Frontal cortex (tissue), 4 donors: ENCODE results near the gene PHACTR3. TPM values are rescaled to one million over a fixed set of nuclear protein-coding genes. Genes with fewer than 3 reads are reported as not detected.

Experiments used
- DNase-seq, 2 donors: peaks; one replicate each; pipeline ENCODE4 v3.0.0; 2012; ENCODE audit warnings: low spot score in 2 of 2
- FAIRE-seq: peaks from 2 replicates; lab custom pipeline; 2012; peaks lifted over from hg19 to GRCh38; lab: Jason Lieb, UNC
- total RNA-seq: library from RNA; depleted of rRNA; stranded (reverse); fragments of >200 nt; gene quantifications from one replicate; pipeline ENCODE4 v1.2.3, GENCODE V29; 2014
- donor health status: control.
- donor health status: control.
- donor health status: control.

The PHACTR3 gene
- total RNA-seq, 1 donor from 2014 or later, result 40.8 TPM

DNA sequence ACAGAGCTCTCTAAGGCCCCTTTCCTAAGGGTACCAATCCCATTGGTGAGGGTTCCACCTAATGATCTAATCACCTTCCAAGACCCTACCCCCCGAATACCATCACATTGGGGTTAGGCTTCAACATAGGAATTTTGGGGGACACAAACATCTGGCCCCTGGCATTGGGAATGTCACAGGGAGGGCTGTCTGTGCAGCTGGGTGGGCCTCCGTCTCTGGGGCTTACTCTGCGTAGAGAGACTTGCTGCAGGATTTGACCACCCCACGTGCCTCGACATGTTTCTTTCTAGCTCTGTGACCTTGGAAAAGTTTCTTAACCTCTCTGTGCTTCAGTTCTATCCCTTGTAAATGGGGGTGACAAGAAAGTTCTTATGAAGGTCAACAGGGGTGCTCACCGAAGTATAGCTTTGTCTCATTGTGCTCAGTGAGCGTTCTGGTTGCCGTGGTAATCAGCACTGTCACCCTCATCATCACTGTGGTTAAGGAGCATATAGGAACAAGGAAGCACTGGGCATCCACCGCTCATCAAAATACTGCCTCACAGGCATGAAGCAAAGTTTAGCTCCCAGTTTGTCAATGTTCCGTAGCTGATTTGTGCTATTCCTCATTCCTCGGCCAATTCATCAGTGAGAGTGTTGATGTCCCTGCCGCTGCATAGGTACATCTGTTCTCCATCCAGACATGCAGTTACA, 176.3 kb downstream of the PHACTR3 start:
- DNase-seq (no peak), FAIRE-seq (no peak)

DNA sequence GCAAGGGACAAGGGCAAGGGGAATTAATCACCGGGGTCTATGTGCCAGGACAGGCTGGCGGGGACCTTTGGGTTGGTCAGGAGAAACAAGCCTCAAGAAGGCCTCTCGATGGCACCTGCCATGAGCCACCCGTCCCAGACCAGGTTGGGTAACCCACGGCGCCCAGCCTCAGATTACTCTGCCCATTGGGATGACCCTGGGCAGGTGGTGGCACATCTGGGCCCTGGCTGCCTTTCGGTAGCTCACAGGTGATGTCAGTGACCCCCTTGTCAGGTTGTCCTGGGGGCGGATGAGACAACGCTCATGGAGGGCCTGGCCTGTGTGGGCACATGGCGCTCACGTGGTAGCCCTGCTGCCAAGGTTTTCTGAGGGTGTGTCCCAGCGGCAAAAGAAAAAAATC, 176.9 kb downstream of the PHACTR3 start:
- FAIRE-seq (no peak), DNase-seq (no peak)

DNA sequence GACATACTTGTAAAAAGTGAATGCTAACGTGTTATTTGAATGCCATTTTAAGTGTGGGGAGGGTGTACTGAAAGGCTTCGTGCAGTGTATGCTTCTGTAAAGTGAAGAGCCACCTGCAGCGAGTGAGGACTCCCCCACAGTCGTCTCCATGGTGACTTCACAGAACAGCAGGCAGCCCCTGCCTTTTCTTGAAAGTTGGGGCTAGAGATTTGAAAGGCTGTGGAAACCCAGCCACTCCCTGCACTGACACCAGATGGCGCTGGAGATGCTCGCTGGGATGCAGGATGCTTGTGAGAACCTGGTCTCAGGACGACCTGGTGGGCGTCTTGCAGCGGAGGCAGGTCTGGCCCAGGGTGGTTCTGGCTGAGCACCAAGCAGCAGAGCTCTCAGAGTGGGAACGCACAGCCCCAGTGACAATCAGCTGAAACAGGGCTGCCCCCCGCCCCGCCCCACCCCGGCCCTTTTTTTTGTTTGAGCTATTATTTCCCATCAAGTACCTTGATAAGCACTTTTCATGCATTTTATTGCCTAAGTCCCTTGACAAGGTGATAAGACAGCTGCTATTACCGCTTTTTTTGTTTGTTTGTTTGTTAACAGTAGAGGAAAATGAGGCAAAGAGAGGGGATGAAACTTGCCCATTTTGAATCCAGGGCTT, 178.8 kb downstream of the PHACTR3 start:
- FAIRE-seq (no peak), DNase-seq (peak; percentile 38 to 73)

DNA sequence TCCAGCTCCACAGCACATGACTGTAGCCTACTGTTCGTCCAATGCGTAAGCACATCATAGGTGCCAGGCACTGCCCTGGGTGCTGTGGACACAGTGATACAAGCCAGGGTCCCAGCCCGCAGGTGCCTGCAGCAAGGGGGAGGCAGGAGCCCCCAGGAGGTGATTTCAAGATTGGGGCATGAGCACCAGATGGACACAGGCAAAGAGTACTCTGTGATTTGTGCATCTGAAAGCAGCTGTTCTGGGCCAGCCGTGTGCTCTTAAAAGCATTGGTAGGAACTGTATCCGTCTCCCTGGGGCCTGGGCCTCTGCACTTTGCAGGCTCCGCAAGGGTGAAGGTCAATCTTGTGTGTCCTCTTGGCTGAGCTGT, 179.3 kb downstream of the PHACTR3 start:
- no peak for FAIRE-seq
- no peak for DNase-seq

DNA sequence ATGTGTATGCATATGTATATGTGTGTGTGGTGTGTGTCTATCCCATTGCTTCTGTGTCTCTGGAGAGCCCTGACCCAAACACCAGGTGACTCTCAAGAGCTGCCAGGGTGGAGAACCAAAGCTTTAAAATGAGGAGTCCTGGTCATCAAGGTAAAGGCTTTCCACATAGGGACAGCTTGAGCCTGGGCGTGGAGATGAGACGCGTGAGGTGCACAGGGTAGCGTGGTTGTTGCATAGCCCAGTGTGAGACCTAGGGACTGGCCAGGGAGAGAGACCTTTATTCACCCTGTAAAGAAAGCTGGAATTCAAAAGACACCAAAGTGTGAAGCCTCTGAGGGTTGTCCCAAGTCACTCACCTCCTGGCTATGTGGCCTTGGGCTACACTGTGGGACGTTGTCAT, 180.0 kb downstream of the PHACTR3 start:
- FAIRE-seq (no peak), DNase-seq (no peak)

DNA sequence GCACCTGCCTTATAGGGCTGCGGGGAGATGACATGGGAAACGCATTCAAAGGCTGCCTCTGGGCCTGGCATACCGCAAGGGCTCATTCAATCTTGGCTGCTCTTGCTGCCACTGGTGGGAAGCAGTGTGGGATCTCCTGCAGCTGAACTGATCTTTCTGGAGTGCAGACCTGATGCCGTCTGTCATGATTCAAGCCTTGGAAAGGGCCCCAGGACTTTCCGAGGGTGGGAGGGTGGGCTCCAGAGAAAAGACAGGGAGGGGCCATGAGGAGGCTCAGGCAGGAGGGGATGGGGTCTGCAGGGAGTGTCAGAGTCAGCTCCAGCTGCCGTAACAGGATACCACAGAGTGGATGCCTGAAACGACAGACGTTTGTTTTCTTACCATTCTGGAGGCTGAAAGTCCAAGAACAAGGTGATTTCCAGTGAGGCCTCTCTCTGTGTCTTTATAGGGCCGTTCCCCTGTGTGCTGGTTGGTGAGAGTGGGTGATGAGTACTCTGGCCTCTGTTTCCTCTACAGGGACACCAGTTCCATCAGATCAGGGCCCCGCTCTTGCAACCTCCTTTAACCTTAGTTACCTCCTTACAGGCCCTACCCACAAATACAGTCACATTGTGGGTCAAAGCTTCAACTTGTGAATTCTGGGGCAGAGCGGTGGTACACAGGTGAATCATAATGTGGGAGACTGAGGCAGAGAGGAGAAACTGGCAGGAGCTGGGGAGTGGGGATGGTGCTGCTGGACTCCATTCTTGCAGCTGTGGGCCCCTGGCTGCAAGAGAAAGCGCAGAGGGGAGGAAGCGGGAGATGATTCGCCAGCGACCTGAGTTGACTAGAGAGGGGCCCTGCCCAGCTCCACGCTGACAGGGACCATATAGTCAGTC, 180.7 kb downstream of the PHACTR3 start:
- DNase-seq, result no peak
- no peak for FAIRE-seq

DNA sequence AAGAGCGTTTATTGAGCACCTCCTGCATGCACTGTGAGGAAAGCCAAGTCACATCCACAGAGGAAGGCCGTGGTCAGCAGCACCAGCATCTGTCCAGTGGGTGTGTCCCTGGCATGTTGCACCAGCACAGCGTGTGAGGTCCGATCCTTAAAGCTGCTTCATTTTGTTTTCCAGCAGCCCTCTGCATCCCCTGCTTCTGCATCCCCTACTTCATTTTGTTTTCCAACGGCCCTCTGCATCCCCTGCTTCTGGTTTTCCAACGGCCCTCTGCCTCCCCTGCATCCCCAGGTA, 181.3 kb downstream of the PHACTR3 start:
- no peak for FAIRE-seq

DNA sequence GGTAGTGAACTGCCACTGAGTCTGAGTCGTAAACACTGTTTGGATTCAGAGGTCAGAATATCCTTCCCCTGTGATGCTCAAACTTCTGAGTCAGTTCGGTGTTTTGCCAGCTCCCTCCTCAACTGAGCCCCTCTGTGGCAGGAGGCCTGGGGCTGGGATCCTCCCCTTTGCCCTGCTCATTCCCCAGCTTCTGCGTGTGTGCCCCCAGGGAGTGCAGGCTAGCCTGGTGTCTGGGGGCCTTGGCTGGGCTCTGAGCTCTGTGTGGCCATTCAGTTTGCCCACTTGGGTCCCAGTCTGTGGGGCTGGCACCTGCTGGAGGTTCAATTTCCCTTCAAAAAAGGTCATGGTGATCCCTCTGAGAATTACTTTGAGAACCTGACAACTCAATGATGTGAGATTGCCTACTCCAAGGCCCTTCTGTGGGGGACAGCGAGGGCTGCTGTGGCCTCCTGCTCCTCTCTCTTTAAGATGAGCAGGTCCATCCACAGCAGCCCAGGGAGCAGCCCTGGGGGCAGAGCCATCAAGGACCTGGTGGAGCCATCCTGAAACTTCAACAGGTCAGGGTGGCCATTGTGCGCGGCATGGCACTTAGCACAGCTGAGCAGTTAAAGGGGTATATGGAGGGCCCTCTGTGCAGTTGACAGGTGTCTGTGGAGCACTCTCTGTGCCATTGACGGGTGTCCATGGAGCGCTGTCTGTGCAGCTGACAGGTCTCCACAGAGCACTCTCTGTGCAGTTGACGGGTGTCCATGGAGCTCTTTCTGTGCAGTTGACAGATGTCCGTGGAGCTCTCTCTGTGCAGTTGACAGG, 181.9 kb downstream of the PHACTR3 start:
- DNase-seq (no peak), FAIRE-seq (no peak)

More for the DNA sequence above, 181.3 kb downstream of the PHACTR3 start:
- DNase-seq, result no peak

DNA sequence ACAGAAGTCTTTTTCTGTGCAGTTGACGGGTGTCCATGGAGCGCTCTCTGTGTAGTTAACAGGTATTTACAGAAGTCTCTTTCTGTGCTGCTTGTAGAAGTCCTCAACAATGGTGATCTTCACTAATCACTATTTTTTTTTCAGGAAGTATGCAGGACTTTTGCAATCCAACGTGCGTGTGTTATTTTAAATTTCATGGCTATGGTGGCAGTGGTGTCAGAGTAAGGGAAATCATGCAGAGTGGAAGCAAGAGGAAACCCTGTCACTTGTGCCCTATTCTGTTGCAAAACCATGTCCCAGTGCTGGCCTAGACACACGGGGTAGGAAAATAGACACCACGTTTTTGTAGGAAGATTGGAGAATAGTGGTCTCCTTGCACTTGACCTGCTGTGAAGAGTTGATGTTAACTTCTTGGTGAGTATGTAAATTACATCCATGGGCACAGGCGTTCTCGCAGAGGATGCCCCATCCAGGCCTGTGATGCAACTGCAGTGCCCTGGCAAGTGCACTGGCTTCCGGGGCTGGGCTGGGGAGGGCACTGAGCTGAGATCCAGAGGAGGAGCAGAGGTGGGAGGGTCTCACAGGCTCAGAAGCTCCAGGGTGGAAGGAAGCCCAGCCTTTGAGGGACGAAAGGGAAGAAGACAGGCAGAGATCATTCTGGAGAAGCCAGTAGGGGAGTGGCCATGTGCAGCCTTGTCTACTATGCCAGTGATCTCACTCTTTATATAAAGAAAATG, 182.6 kb downstream of the PHACTR3 start:
- DNase-seq, result no peak

DNA sequence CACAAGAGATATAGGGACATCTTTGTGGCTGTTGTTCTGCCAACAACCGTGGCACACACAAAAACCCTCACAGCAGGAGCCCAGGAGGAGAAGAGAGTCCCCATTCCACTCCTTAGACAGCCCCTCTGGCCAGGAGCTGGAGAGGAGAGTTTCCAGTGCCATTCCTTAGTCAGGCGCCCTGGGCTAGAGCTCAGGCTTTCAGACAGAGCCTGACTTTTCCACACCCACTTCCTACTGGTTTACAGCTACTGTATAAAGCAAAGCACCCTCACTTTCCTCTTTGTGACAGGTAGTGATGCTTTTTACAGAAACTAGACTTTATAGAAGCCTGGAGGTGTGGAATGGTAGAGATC, 183.2 kb downstream of the PHACTR3 start:
- no peak for FAIRE-seq
- no peak for DNase-seq

More for the DNA sequence above, 182.6 kb downstream of the PHACTR3 start:
- no peak for FAIRE-seq

DNA sequence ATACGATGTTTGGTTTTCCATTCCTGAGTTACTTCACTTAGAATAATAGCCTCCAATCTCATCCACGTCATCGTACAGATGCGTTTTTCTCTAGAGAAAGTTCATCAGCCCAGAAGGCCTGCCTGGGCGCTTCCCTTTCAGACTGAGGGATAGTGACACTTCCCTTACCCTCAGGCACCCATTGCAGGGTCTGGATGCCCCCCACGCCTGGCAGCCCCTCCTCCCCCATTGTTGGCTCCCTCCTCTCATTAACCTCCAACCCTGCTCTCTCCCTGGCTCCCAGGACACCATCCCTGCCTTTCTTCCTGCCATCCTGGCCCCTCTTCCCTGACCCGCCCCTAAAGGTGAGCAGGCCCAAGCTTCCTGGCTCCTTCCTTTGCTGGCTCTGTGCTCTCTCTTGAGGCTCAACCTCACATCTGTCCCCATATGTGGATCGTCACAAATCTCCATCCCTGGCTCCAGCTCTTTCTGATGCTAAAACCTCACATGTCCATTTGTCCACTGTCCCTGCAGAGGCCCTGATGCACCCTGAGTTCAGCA, 183.9 kb downstream of the PHACTR3 start:
- DNase-seq (no peak), FAIRE-seq (no peak)

DNA sequence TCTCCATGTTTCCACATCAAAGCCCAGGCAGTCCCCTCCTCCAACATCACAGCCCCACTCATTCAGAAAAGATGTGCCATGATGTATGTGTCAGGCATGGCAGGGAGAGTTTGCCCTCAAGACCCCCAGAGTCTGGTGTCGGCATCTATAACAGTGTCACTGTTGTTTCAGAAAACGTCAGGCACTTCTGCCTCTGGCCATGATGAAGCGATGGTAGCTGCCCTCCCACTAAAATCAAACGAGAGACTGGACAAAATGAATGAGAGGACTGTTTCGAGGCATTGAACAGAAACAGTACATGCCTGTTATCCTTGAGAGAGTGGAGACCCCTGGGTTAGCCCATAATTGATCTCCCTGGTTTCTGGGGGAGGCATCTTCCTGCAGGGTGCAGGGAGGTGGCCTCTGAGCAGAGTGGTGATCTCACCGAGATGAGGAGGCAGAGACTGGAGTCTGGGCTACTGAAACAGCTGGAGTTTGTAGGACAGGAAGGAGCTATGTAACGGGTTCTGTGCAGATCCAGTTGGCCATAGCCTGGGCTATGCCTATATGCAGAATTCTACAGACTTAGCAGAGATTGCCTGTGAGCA, 184.6 kb downstream of the PHACTR3 start:
- no peak for DNase-seq
- no peak for FAIRE-seq

DNA sequence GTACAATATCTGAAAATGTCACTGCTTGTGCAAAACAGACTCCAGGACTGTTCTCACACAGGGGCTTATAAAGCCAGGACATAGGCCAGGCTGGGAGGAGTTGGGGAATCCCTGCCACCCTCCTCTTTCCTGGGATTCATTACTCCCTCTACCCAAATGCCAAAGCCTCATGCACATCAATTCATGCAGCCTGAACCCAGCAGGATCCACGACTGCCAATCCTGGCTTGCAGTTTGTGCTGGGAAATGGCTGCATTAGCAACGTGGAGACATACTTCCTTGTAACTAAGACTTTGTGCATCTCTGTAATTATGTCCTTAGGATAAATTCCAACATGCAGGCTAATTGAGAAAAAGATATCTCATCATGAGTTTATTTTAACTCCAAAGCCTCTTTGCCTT, 185.3 kb downstream of the PHACTR3 start:
- FAIRE-seq (no peak), DNase-seq (no peak)

DNA sequence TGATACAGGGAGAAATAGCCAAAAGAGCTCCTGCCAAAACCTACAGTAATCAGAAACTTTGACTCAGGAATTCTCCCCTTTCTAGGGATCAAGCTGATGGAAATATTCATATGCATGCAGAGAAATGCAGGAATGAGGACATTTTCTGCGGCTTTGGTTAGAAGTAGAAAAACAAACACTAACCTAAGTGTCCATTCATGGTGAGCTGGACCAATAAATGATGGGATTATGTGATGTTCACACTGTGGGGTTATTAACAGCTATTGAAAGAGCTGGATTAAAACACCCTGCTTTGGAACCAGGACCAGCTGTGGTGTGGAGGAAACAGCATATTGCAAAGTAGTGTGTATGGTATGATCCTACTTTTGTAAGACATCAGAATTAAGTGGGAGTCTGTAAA, 186.0 kb downstream of the PHACTR3 start:
- no peak for DNase-seq
- FAIRE-seq, result no peak

DNA sequence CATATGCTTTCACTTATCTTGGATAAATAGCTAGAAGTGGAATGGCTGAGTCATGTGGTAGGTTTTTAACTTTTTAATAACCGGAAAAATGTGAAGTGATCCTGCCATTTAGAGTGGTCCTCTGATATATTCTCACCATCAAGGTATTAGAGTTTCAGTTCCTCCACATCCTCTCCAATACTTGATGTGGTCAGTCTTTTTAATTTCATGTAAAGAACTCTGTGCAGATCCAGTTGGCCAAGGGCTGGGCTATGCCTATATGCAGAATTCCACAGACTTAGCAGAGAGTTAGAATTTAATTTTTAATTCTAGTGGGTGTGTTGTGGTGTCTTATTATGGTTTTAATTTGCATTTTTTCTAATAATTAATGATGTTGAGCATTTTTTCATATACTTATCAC, 188.0 kb downstream of the PHACTR3 start:
- no peak for FAIRE-seq
- DNase-seq, result no peak

DNA sequence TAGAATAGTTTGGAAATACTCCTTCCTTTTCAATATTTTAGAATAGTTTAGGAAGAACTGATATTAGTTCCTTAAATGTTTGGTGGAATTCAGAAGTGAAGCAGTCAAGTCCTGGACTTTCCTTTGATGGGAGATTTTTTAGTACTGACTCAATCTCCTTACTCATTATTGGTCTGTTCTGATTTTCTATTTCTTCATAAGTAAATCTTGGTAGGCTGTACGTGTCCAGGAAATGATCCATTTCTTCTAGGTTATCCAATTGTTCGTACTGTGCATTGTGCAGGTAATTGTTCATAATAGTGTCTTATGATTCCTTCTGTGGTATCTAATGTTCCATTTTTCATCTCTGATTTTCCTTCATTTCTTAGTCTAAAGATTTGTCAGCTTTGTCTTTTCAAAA, 190.2 kb downstream of the PHACTR3 start:
- FAIRE-seq, result no peak
- DNase-seq, result no peak

DNA sequence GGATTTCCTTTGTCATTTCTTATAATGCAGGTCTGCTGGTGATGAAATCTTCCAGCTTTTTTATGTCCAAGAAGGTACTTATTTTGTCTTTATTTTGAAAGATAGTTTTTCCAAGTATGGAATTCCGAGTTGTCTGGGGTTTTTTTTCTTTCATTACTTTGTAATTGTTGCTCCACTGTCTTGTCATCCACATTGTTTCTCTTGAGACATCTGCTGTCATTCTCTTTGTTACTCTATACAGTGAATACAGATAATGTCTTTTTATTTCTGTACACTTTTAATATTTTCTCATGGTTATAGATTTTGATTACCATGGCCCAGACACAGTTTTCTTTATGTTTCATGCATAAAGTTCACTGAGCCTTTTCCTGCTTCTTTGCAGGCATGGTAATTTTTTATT, 196.0 kb downstream of the PHACTR3 start:
- FAIRE-seq (no peak), DNase-seq (no peak)

DNA sequence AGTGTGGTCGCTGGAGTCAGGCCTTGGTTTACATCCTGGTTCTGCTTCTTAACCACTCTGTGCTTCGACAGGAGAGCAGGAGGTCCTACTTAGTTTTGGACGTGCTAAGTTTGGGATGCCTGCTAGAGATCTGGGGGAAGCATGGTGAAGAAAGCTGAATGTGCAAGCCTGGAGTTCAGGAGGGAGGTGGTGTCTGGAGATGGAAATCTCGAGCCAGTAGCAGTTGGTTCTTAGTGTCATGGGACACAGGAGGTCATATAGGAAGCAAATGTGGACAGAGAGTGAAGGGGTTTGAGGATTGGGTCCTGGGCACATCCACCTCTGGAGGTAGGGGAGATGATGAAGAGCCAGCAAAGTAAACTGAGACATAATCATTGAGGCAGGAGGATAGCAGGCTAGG, 197.7 kb downstream of the PHACTR3 start:
- no peak for DNase-seq
- no peak for FAIRE-seq
